Measurements from ENCODE around the gene STARD3.

Gene STARD3

DNA sequence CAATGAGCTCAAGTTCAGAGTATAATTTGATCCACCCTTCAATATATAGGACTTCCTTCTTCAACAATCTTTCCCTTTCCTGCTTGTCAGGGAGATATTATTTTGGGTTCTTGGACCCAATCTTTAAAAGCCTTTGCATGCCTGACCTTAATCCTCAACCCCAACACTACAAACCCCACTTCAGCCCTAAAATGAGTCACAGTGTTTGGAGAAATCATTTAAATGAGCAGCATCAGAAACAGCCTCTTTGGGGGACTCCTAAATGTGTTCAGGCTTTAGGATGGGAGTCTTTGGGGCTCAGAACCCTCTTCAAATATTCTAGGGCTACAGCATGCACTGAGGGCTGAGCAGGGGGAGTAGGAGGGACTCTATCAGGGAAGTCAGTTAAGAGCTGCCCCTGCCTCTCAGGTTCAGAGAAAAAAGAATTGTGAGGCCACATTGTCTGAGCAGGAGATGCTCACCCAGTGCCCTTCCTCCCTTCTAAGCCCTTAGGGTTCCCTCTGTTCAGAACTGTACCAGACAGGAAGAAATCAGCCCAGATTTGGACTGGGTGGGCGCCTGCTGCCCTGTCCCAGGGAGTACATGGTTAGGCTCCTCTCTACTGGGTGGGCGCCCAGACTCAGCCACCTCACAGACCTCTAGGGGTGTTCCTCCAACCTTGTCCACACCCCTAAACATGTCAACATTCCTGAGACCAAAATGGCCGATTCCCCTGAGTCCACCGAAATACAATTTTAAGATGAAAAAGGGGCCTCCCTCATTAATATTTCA, 34.2 kb upstream of the STARD3 start:
- Histone ChIP-seq H3K4me3 (ENCODE audit: low read depth in 1 of 2, low read length in 1 of 2) (no peak overlapping the region), H3K9me3 (no peaks in the 10 kb centered on the region), H3K27ac (no peak overlapping the region), H3K27me3 (peaks cover 100% of the 10 kb centered on the region), H3K4me1 (ENCODE audit: control insufficient read depth in 1 of 2, insufficient read depth in 1 of 2, low read depth in 1 of 2, low read length in 1 of 2) (peaks cover 0 to 4% of the 10 kb centered on the region in 2 experiments), H3K36me3 (no peaks in the 10 kb centered on the region)
- no peak for TF ChIP-seq CTCF (IDR thresholded peaks at IDR 0.05)

GRCh38 chr17:39603304-39604016, 33.5 kb upstream of the STARD3 start:
- peaks cover 100% of the 10 kb centered on the region for H3K27me3 ChIP-seq

DNA sequence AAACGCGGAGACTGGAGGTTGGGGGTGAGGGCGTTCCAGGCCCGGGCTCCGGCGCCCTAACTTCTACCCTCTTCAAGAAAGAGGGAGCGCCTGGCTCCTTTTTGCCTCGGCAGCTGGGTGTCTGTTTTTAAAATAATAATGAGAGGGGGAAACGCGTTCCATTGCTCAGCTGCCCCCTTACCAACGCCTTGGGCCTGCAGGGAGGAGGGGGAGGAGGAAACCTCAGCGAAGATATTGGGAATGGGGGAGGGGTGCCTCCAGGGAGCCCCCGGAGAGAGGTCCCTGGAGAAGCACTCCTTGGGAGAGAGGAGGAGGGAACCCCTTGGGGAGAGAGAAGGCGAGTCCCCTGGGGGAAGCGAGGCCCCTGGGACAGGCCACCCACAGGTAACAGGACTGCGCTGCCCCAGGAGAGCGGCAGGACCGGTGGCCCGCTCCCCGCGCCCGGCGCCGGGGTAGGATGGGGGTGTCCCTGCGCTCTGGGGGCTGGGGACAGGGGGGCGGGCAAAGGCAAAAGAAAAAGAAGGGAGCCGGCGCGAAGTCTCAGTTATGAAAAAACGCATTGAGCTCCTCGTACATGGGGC, 31.9 kb upstream of the STARD3 start:
- H3K4me3 ChIP-seq (ENCODE audit: low read depth in 1 of 2, low read length in 1 of 2), result no peak overlapping the region

More at GRCh38 chr17:39603304-39604016, 33.5 kb upstream of the STARD3 start:
- peaks cover 0 to 4% of the 10 kb centered on the region in 2 experiments for H3K4me1 ChIP-seq (ENCODE audit: control insufficient read depth in 1 of 2, insufficient read depth in 1 of 2, low read depth in 1 of 2, low read length in 1 of 2)
- H3K9me3 ChIP-seq, result no peaks in the 10 kb centered on the region
- TF ChIP-seq CTCF (IDR thresholded peaks at IDR 0.05), result no peak
- no peak overlapping the region for H3K27ac ChIP-seq
- no peaks in the 10 kb centered on the region for H3K36me3 ChIP-seq
- no peak overlapping the region for H3K4me3 ChIP-seq (ENCODE audit: low read depth in 1 of 2, low read length in 1 of 2)

GRCh38 chr17:39605492-39606433, 31.2 kb upstream of the STARD3 start:
- Histone ChIP-seq H3K9me3 (no peaks in the 10 kb centered on the region), H3K4me1 (ENCODE audit: control insufficient read depth in 1 of 2, insufficient read depth in 1 of 2, low read depth in 1 of 2, low read length in 1 of 2) (peaks cover 0 to 4% of the 10 kb centered on the region in 2 experiments), H3K36me3 (no peaks in the 10 kb centered on the region), H3K27me3 (peaks cover 100% of the 10 kb centered on the region), H3K4me3 (ENCODE audit: low read depth in 1 of 2, low read length in 1 of 2) (no peak overlapping the region), H3K27ac (no peak overlapping the region)
- no peak for TF ChIP-seq CTCF (IDR thresholded peaks at IDR 0.05)

More for the DNA sequence above, 31.9 kb upstream of the STARD3 start:
- Histone ChIP-seq H3K4me1 (ENCODE audit: control insufficient read depth in 1 of 2, insufficient read depth in 1 of 2, low read depth in 1 of 2, low read length in 1 of 2) (peaks cover 0 to 4% of the 10 kb centered on the region in 2 experiments), H3K36me3 (no peaks in the 10 kb centered on the region), H3K27me3 (peaks cover 100% of the 10 kb centered on the region), H3K9me3 (no peaks in the 10 kb centered on the region), H3K27ac (no peak overlapping the region)
- TF ChIP-seq CTCF (IDR thresholded peaks at IDR 0.05), result no peak
